Sciatic nerve (tissue), 2 donors: ENCODE data around the gene LRRTM2. TPM values are rescaled to one million over a fixed set of nuclear protein-coding genes. Genes with fewer than 3 reads are reported as not detected.
"Not testable (repeated sequence)": the region's sequence is repeated elsewhere in the genome, so short reads cannot be mapped to it uniquely, and the experiment has no call there.

Source experiments
- ATAC-seq: fragments of 200-7000 bp; cut with Tn5 transposase; one replicate; pipeline ENCODE4 v1.9.1; 2020; ENCODE audit warnings: mild to moderate bottlenecking, moderate library complexity
- DNase-seq: peaks from one replicate; pipeline ENCODE4 v3.0.0-alpha.2; 2020; ENCODE audit warnings: low spot score
- intact Hi-C: fragments of 100-400 bp; cut with DNase I; formaldehyde crosslinking; loops from one replicate; pipeline ENCODE4 v1.14.2; 2022
- total RNA-seq: library from RNA; stranded (reverse); fragmentation: NEBNext Ultra II Directional; extraction: Animal tissue kit (Norgen Biotek cat#: 25700); gene quantifications from one replicate; pipeline ENCODE4 v1.2.1, GENCODE V29; 2021
- donor health status: DM: no; HTN: no; CAD: no.
- donor health status: DM: no; HTN: no; CAD: no.

LRRTM2 gene
- total RNA-seq, 1 donor from 2014 or later, result 0.58 TPM

- intact Hi-C loops, result no loop called here
- no peak for DNase-seq
- ATAC-seq, result peak; percentile 70
Measured at GRCh38 chr5:138844812-138845513, 30.2 kb downstream of the LRRTM2 start.

- ATAC-seq (no peak), DNase-seq (no peak)
- intact Hi-C loops, result no loop called here
Measured at GRCh38 chr5:138844125-138844461, 31.0 kb downstream of the LRRTM2 start.

GRCh38 chr5:138843316-138844124 lies 31.6 kb downstream of the LRRTM2 start:
- intact Hi-C loops, result no loop called here
- DNase-seq, result no peak
- peak; percentile 85 for ATAC-seq

GRCh38 chr5:138841531-138841930 lies 33.6 kb downstream of the LRRTM2 start:
- no peak for ATAC-seq

GRCh38 chr5:138840103-138840502 lies 35.0 kb downstream of the LRRTM2 start:
- ATAC-seq, result no peak
- no peak for DNase-seq
- intact Hi-C loops, result no loop called here

More at GRCh38 chr5:138841531-138841930, 33.6 kb downstream of the LRRTM2 start:
- DNase-seq, result no peak
- intact Hi-C loops, result no loop called here

GRCh38 chr5:138837160-138837559 lies 38.0 kb downstream of the LRRTM2 start:
- ATAC-seq (no peak), DNase-seq (no peak)
- intact Hi-C loops, result no loop called here

- DNase-seq, intact Hi-C loops, ATAC-seq: not testable (repeated sequence)
Measured at GRCh38 chr5:138834853-138835252, 40.3 kb downstream of the LRRTM2 start.

- ATAC-seq (no peak), DNase-seq (no peak)
- intact Hi-C loops, result no loop called here
Measured at GRCh38 chr5:138833726-138834480, 41.2 kb downstream of the LRRTM2 start.

- no peak for DNase-seq
- intact Hi-C loops, result no loop called here
Measured at GRCh38 chr5:138833080-138833479, 42.1 kb downstream of the LRRTM2 start.

GRCh38 chr5:138832218-138832617 lies 42.9 kb downstream of the LRRTM2 start:
- ATAC-seq (no peak), DNase-seq (no peak)
- intact Hi-C loops, result no loop called here

More at GRCh38 chr5:138833080-138833479, 42.1 kb downstream of the LRRTM2 start:
- ATAC-seq, result no peak

- no peak for DNase-seq
- ATAC-seq, result no peak
- intact Hi-C loops, result no loop called here
Measured at GRCh38 chr5:138831703-138832102, 43.4 kb downstream of the LRRTM2 start.

- no peak for DNase-seq
- no peak for ATAC-seq
- intact Hi-C loops, result no loop called here
Measured at GRCh38 chr5:138829341-138829740, 45.8 kb downstream of the LRRTM2 start.

- ATAC-seq, result no peak
- intact Hi-C loops, result no loop called here
- DNase-seq, result no peak
Measured at GRCh38 chr5:138828556-138828955, 46.6 kb downstream of the LRRTM2 start.

- no peak for DNase-seq
- intact Hi-C loops, result no loop called here
- ATAC-seq, result peak; percentile 62
Measured at GRCh38 chr5:138824924-138825863, 49.9 kb downstream of the LRRTM2 start.

- ATAC-seq (peak; percentile 42), DNase-seq (no peak)
- intact Hi-C loops, result no loop called here
Measured at GRCh38 chr5:138824516-138824915, 50.6 kb downstream of the LRRTM2 start.

- DNase-seq (no peak), ATAC-seq (no peak)
- intact Hi-C loops, result no loop called here
Measured at GRCh38 chr5:138820695-138821094, 54.4 kb downstream of the LRRTM2 start.

- peak; percentile 13 for ATAC-seq
- DNase-seq, result no peak
- intact Hi-C loops, result no loop called here
Measured at GRCh38 chr5:138819081-138819480, 56.1 kb downstream of the LRRTM2 start.
